Osteocyte (in vitro differentiated cells): ENCODE results near the gene CENPW. TPM values are rescaled to one million over a fixed set of nuclear protein-coding genes. Genes with fewer than 3 reads are reported as not detected.

Experiments used
- DNase-seq: peaks from one replicate; pipeline ENCODE4 v3.0.0; 2021; ENCODE audit warnings: mixed read lengths; ENCODE audit not compliant: unreplicated experiment; ENCODE audit errors: extremely low spot score
- H3K27ac Mint-ChIP-seq: one replicate; pipeline ENCODE4 v1.8.0; 2021; ENCODE audit warnings: mild to moderate bottlenecking, mixed read lengths; ENCODE audit not compliant: unreplicated experiment
- H3K27me3 Mint-ChIP-seq: one replicate; pipeline ENCODE4 v1.8.0; 2021; ENCODE audit warnings: mixed read lengths; ENCODE audit not compliant: unreplicated experiment
- H3K36me3 Mint-ChIP-seq: one replicate; pipeline ENCODE4 v1.8.0; 2021; ENCODE audit warnings: mixed read lengths; ENCODE audit not compliant: unreplicated experiment
- H3K4me1 Mint-ChIP-seq: one replicate; pipeline ENCODE4 v1.8.0; 2021; ENCODE audit warnings: mixed read lengths; ENCODE audit not compliant: unreplicated experiment
- H3K4me3 Mint-ChIP-seq: one replicate; pipeline ENCODE4 v1.8.0; 2021; ENCODE audit warnings: mild to moderate bottlenecking, moderate library complexity, mixed read lengths; ENCODE audit not compliant: unreplicated experiment
- H3K9me3 Mint-ChIP-seq: one replicate; pipeline ENCODE4 v1.8.0; 2021; ENCODE audit warnings: mixed read lengths; ENCODE audit not compliant: unreplicated experiment
- CTCF ChIP-seq: fragments of 200-600 bp; sonication (generic); IDR thresholded peaks from 2 replicates; pipeline ENCODE4 v1.5.0; 2021; ENCODE audit warnings: antibody characterized with exemption, mild to moderate bottlenecking, moderate library complexity
- long read RNA-seq: library from polyadenylated mRNA; unstranded; transcript quantifications from one replicate; pipeline ENCODE4 v2.0.0, GENCODE V29; 2021
- total RNA-seq: library from RNA; stranded (reverse); gene quantifications from 2 replicates; pipeline ENCODE4 v1.2.1, GENCODE V29; 2021

Gene CENPW
- total RNA-seq = 11.4 and 14.3 TPM in 2 replicates
- long read RNA-seq, partial matches to known transcripts = 0 of 2 reads
- long read RNA-seq, other reads (novel, unspliced or antisense) = 0 of 2 reads

GRCh38 chr6:126339796-126340609, at the start of gene CENPW:
Gene CENPW, plus strand, starts transcription at chr6:126340115. Its CDS starts 159 bp downstream, at chr6:126340274.
- no peak within 1 kb of the TSS for H3K27ac Mint-ChIP-seq
- no peaks in the 10 kb centered on the region for H3K9me3 Mint-ChIP-seq
- H3K4me3 Mint-ChIP-seq = no peak within 1 kb of the TSS
- H3K36me3 Mint-ChIP-seq = no peaks in the 10 kb centered on the region
- H3K27me3 Mint-ChIP-seq = no peaks in the 10 kb centered on the region
- peaks cover 17% of the 10 kb centered on the region for H3K4me1 Mint-ChIP-seq
- DNase-seq = peak; percentile 96
- TF ChIP-seq CTCF = no peak

- Mint-ChIP-seq H3K4me3 (no peak overlapping the region), H3K36me3 (no peaks in the 10 kb centered on the region), H3K27ac (no peak overlapping the region), H3K27me3 (peaks cover 4% of the 10 kb centered on the region), H3K9me3 (no peaks in the 10 kb centered on the region), H3K4me1 (no peaks in the 10 kb centered on the region)
- TF ChIP-seq CTCF = no peak
- DNase-seq = no peak
Observed at GRCh38 chr6:126293891-126294524, 45.9 kb upstream of the CENPW start.

- Mint-ChIP-seq H3K4me3 (no peak overlapping the region), H3K27me3 (peaks cover 13% of the 10 kb centered on the region), H3K4me1 (no peaks in the 10 kb centered on the region), H3K27ac (no peak overlapping the region), H3K36me3 (no peaks in the 10 kb centered on the region), H3K9me3 (no peaks in the 10 kb centered on the region)
- DNase-seq = no peak
- no peak for TF ChIP-seq CTCF
Observed at GRCh38 chr6:126300126-126300525, 39.8 kb upstream of the CENPW start.

- no peaks in the 10 kb centered on the region for H3K36me3 Mint-ChIP-seq
- no peaks in the 10 kb centered on the region for H3K9me3 Mint-ChIP-seq
- no peak overlapping the region for H3K4me3 Mint-ChIP-seq
- no peaks in the 10 kb centered on the region for H3K4me1 Mint-ChIP-seq
- TF ChIP-seq CTCF = no peak
- no peak for DNase-seq
- peaks cover 13% of the 10 kb centered on the region for H3K27me3 Mint-ChIP-seq
- H3K27ac Mint-ChIP-seq = no peak overlapping the region
Observed at GRCh38 chr6:126300735-126301134, 39.2 kb upstream of the CENPW start.

- no peak for DNase-seq
Observed at GRCh38 chr6:126302191-126302590, 37.7 kb upstream of the CENPW start.

More at GRCh38 chr6:126302191-126302590, 37.7 kb upstream of the CENPW start:
- Mint-ChIP-seq H3K27ac (no peak overlapping the region), H3K36me3 (no peaks in the 10 kb centered on the region), H3K27me3 (peaks cover 13% of the 10 kb centered on the region), H3K9me3 (no peaks in the 10 kb centered on the region), H3K4me3 (no peak overlapping the region), H3K4me1 (no peaks in the 10 kb centered on the region)
- no peak for TF ChIP-seq CTCF
